HG02840 (cell line): ENCODE measurements around the gene STBD1.
"Not testable (repeated sequence)": the region's sequence is repeated elsewhere in the genome, so short reads cannot be mapped to it uniquely, and the experiment has no call there.

Experiments used
- ATAC-seq: cut with Tn5 transposase; IDR thresholded peaks from one replicate; pipeline ENCODE4 v1.9.1; 2021; ENCODE audit warnings: mild to moderate bottlenecking, moderate library complexity, moderate number of reproducible peaks; ENCODE audit not compliant: unreplicated experiment, low FRiP score

The STBD1 gene

DNA sequence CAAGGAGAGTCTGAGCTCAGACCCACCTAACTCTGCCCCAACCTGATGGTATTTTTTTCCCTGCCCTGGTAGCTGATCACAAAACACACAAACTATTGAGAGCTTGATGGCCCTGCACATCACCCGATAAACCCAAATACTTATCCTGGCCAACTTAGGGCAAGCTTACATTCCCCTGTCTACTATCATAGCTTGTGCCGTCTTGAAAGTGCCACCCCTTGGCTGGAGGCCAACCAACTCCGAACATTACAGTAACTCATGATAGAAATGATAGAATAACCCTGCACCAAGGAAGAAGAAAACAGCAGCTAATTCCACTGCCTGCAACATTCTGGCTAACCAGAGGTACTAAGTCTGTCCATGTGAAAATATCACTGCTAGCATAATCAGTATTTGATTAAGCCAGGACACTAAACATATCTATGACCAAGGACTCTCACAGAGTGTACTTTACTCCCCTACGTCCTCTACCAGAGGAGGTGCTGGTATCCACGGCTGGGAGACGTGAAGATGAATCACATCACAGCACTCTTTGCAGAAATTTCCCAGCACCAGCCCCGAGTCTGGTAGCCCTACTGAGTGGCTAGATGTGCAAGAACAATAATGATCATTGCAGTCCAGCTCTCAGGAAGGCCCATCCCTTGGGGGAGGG is 8.9 kb downstream of the STBD1 start:
- no peak for ATAC-seq

DNA sequence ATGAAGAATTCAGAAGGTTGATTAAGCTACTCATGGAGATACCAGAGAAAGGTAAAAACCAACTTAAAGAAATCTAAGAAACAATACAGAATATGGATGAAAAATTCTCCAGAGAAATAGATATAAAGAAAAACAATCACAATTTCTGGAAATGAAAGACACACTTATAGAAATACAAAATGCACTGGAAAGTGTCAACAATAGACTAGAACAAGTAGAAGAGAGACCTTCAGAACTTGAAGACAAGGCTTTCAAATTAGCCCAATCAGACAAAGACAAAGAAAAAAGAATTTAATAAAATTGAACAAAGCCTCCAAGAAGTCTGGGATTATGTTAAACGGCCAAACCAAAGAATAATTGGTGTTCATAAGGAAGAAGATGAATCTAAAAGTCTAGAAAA is 9.6 kb downstream of the STBD1 start:
- ATAC-seq = no peak

DNA sequence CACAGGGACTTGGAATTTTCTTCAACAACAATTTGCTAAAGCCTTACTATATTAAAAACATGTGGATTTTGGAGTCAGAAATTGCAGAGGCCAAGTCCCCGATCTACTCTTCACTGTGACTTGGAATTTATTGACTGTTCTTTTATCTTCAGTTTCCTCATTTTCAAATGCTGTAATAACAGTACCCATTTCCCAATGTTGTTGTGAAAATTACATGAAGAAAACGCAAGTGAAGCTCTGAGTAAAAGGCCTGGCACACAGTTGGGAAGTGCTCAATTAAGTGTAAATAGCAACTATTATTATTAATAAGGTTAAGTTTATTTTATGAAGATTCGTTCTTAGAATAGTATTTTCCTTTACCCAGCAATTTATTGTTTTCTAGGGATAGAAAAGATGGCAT is 15.7 kb downstream of the STBD1 start:
- ATAC-seq = no peak

DNA sequence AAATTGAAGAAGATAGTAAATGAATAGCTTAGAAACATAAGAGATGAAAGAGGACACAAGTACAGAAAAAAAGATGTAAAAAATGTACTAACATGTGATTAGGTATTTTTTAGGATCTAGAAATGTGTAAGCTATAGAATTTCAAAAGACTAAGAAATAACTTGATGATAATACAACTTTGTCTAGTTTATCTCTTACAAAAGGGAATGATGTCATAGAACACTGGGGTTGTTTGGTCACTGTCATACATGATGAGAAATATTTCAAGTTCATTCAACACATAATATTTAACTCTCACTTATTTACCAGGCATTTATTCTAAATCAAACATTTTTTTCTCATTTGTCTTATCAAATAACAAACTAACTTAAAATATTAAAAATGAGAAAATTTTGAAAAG is 18.5 kb downstream of the STBD1 start:
- no peak for ATAC-seq

DNA sequence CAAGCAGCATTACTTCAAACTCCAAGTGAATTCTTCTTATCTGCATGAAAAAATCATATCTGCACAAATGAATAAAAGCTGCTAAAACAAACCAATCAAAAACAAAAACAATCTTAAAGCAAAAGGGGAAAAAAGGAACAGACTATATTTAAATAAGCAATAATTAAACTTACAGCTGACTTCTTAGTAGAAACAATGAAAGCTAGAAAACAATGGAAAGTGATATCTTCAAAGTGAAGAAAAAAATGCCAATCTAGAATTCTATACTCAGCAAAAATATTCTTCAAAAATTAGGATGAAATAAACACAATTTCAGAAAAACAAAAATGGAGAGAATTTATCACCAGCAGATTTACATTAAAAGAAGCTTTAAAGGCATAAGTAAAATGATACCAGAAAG is 20.0 kb downstream of the STBD1 start:
- ATAC-seq = no peak

DNA sequence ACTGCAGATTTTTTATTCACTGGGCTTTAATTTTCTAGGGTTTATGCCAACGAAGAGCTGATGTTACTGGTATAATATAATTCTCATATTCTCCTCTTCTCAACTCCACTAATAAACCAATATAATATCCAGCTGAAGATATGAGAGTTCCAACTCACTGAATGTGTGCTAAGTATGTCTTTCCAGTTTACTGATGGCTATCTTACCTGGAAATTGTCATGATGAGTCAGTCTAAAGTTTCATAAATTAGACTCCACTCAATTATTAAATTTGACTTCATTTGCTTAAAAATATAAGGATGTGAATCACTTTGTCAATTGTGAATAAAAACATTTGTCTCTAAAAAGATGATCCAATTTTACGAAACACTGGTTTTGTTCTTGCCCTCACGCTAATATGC is 28.4 kb downstream of the STBD1 start:
- ATAC-seq = no peak

DNA sequence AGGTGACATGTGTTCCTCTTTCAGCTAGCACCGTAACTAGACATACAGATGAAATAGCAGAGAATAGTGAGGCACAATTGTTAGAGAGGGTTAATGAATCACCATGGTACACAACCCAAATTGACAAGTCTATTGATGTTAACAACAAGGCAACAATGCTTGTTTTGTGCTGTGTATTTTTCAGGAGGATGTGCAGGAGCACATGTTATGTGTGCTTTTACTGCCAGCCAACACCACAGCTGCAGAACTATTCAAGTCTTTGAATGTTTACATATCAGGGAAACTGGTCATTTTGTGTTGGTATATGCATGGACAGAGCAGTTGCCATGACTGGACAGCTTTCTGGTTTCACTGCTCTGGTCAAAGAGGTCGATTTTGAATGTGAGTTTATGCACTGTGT is 32.8 kb downstream of the STBD1 start:
- ATAC-seq = no peak

DNA sequence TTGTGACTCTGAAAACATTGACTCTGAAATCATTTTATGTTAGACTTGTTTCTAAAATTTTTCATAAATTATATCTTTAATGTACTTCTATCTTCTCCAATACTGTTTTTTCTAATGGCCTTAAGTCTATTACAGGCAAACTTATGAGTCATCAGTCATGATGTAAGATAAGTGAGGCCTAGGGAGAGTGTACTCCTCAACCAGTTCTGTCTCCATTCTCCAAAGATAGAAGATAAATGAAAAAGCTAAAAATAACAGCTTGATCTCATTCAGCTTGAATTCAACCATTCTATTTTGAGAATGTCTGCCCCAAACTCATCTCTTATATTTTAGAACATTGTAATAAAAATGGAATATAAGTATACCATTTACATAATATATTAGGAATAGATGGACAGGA is 34.5 kb downstream of the STBD1 start:
- no peak for ATAC-seq

DNA sequence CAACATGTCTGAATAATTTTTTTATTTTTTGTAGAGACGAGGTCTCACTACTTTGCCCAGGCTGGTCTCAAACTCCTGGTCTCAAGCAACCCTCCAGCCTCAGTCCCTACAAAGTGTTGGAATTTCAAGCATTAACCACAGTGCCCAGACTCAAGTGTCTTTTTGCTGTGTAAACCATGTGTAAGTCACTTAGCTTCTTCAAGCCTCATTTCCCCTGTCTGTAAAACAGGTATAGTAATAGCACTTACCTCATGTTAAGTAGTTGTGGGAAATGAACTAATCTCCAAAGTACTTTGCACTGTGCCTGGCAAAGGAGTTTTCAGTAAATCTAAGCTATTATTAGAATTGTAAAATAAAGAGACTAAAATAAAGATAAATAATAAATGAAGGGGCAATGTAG is 35.7 kb downstream of the STBD1 start:
- ATAC-seq = no peak

DNA sequence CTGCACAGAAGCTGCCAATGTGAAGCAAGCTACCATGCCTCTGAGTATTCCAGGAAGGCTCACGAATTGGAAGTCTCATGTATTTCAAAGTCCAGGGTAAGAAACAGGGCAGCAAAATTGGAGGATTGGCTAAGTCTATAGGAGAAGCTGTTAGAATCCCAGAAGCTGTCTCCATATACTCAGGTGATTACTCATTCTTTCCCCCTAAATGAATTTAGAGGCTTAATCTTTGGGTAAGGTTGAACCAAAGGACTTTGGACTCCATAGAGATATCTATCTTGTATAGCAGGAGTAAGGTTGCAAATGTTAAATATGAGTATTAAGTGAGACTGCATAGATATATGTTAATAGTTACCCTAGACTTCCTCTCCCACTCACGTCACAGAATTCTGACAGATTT is 36.3 kb downstream of the STBD1 start:
- ATAC-seq = no peak

DNA sequence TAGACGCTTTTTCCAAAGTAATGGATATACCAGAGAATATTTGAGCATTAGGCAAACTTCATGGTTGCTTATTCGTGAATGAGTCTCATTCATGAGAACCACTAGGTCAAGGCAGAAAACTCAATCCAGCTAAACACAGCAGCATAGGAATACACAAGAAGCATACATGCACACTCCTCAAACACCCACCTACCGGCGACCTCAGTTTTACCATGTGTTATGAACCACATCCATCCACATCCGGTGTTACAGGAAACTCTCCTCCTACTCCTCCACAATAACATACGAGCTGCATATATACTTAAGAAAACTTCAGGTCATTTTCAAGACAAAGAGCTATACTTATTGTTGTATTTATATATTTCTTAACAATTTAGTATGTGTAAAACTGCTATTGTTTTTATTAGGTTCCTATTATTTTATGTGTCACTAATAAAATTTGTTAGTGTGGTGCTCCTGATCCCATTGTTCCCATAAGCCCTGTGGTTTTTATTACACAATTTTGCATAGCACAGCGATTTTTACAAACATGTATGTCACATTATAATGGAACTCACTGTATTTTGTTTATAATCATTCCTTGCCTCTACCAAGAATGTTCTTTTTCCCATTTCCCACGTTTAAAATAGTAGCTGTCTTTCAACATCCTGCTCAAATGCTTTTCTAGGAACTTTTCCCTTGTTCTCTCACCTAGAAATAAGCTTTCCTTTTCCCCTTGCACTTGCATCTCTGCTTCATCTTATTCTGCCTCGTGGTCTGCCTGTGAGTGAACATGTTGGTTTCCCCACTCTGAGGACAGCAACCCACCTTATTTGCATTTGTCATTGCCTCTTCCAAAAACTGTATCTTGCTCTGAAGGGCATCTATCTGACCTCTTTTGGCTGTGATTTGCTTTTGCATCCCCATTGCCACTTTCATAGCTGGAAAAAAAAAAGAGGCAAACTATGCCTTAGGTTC is 48.3 kb downstream of the STBD1 start:
- no peak for ATAC-seq

DNA sequence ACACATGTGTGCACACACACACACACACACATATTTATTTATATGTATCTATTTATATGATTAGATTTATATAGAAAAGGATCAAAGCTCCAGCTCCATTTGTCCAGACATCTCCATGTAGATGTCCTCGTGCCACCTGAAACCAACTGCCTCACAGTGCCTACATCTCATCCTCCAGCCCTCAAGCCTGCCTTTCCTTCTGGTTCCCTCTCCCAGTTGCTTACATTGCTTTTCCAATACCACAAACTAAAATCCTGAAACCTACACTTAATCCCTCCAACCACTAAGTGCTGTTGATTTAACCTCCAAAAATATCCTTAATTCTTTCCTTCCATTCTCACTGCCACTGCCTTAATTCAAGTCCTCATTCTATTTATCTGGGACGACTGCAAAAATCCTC is 51.4 kb downstream of the STBD1 start:
- ATAC-seq = no peak

DNA sequence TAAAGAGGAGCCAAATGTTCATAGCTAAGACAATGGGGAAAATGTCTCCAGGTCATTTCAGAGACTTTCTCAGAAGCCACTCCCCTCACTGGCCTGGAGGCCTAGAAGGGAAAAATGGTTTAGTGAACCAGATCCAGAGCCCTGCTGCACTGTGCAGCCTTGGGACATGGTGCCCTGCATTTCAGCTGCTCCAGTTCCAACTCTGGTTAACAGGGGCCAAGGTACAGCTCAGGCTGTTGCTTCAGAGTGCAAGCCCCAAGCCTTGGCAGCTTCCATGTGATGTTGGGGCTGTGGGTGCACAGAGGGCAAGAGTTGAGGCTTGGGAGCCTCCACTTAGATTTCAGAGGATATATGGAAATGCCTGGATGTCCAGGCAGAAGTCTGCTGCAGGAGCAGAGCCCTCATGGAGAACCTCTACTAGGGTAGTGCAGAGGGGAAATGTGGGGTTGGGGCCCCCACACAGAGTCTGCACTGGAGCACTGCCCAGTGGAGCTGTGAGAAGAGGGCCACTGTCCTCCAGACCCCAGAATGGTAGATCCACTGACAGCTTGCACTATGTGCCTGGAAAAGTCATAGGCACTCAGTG is 53.4 kb downstream of the STBD1 start:
- not testable (repeated sequence) for ATAC-seq
